Lower leg skin (tissue), 3 donors: ENCODE data around the gene LRRC37A3.
"Not testable (repeated sequence)": the region's sequence is repeated elsewhere in the genome, so short reads cannot be mapped to it uniquely, and the experiment has no call there.

Experiments
- CTCF ChIP-seq, 3 donors: fragments of 450-650 bp; IDR thresholded peaks; one replicate each; pipeline ENCODE4 v1.5.1; 2016; ENCODE audit warnings: antibody characterized with exemption in 3 of 3, mild to moderate bottlenecking in 3 of 3, moderate library complexity in 2 of 3
- POLR2A ChIP-seq, 2 donors: fragments of 450-650 bp; IDR thresholded peaks; one replicate each; pipeline ENCODE4 v1.6.1; 2016 to 2017; ENCODE audit warnings: antibody characterized with exemption in 2 of 2, mild to moderate bottlenecking in 1 of 2, moderate library complexity in 1 of 2

- not testable (repeated sequence) for TF ChIP-seq CTCF, POLR2A (IDR thresholded peaks at IDR 0.05)
These were observed 75.4 kb downstream of the LRRC37A3 start for GRCh38 chr17:64843918-64844317.
